Smooth muscle cell (in vitro differentiated cells): ENCODE data around the gene PELI3. TPM values are rescaled to one million over a fixed set of nuclear protein-coding genes. Genes with fewer than 3 reads are reported as not detected.

Experiments used
- DNase-seq: peaks from one replicate; lab custom pipeline; 2025; ENCODE audit not compliant: unreplicated experiment; lab: John Stamatoyannopoulos, UW
- H2AFZ ChIP-seq: fragments of 200-600 bp; sonication (generic); 2 replicates; pipeline ENCODE4 v1.6.0; 2016; ENCODE audit warnings: antibody characterized with exemption, low read depth, mild to moderate bottlenecking
- H3F3A ChIP-seq: fragments of 200-600 bp; sonication (generic); 2 replicates; pipeline ENCODE4 v1.6.0; 2017; ENCODE audit warnings: antibody characterized with exemption, low read depth
- H3K27ac ChIP-seq: fragments of 200-600 bp; sonication (generic); 2 replicates; pipeline ENCODE4 v1.5.1; 2016; ENCODE audit warnings: low read depth, mild to moderate bottlenecking
- H3K27me3 ChIP-seq: fragments of 200-600 bp; sonication (generic); 2 replicates; pipeline ENCODE4 v1.6.1; 2016; ENCODE audit warnings: low read depth, mild to moderate bottlenecking
- H3K36me3 ChIP-seq: fragments of 200-600 bp; sonication (generic); 2 replicates; pipeline ENCODE4 v1.5.1; 2016; ENCODE audit warnings: low read depth
- H3K4me1 ChIP-seq: fragments of 200-600 bp; sonication (generic); 2 replicates; pipeline ENCODE4 v1.5.1; 2016; ENCODE audit warnings: low read depth
- H3K4me2 ChIP-seq: fragments of 200-600 bp; sonication (generic); 2 replicates; pipeline ENCODE4 v1.6.0; 2016; ENCODE audit warnings: mild to moderate bottlenecking
- H3K4me3 ChIP-seq: fragments of 200-600 bp; sonication (generic); 2 replicates; pipeline ENCODE4 v1.5.1; 2016; ENCODE audit warnings: mild to moderate bottlenecking
- H3K79me2 ChIP-seq: fragments of 200-600 bp; sonication (generic); 2 replicates; pipeline ENCODE4 v1.6.0; 2016; ENCODE audit warnings: low read depth, mild to moderate bottlenecking
- H3K9ac ChIP-seq: fragments of 200-600 bp; sonication (generic); 2 replicates; pipeline ENCODE4 v1.6.0; 2016; ENCODE audit warnings: low read depth
- H3K9me3 ChIP-seq: fragments of 200-600 bp; sonication (generic); replicated peaks from 2 replicates; pipeline ENCODE4 v1.5.1; 2016; ENCODE audit warnings: low read depth
- H4K20me1 ChIP-seq: fragments of 200-600 bp; sonication (generic); 2 replicates; pipeline ENCODE4 v1.6.0; 2016; ENCODE audit warnings: low read depth
- CTCF ChIP-seq: fragments of 200-600 bp; sonication (generic); IDR thresholded peaks from 2 replicates; pipeline ENCODE4 v1.5.1; 2017; ENCODE audit warnings: borderline replicate concordance, mild to moderate bottlenecking, antibody characterized with exemption; ENCODE audit not compliant: insufficient read depth, poor library complexity, severe bottlenecking
- WGBS: methylation state at CpG from one replicate; pipeline ENCODE4 v1.1.7; 2016; ENCODE audit warnings: low lambda C conversion rate; 5-methylcytosine and 5-hydroxymethylcytosine counted together
- polyA plus RNA-seq: library from polyadenylated mRNA; unstranded; fragments of >200 nt; fragmentation: Nextera tagmentation; extraction: Ambion mirVana; gene quantifications from 2 replicates; pipeline ENCODE4 v1.2.1, GENCODE V29; 2016
- total RNA-seq: library from RNA; depleted of rRNA; stranded (reverse); fragments of >200 nt; gene quantifications from 2 replicates; pipeline ENCODE4 v1.2.3, GENCODE V29; 2014

The PELI3 gene
- total and polyA plus RNA-seq, 2 experiments from 2014 or later, result 2.1 to 9.4 TPM

DNA sequence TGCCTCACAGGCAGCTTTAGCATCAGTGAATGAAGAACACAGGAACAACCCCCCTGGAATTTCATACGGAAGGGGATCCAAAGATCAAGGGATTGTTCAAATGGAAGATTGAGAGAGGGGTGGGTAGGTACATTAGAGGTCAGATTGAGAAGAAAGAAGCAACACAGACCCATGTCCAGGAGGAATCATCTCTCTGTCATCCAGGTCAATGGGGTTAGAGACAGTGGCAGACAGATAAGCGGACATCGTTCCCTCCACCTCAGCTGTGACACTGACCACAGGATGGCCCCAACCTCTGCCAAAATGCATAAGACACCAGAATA is 47.8 kb upstream of the PELI3 start:
- Histone ChIP-seq H3K27ac (no peak overlapping the region), H4K20me1 (peaks cover 66% of the 10 kb centered on the region), H2AFZ (no peak overlapping the region), H3F3A (peaks cover 11% of the 10 kb centered on the region), H3K9ac (no peak overlapping the region), H3K4me2 (no peak overlapping the region), H3K27me3 (peaks cover 22% of the 10 kb centered on the region), H3K4me3 (no peak overlapping the region), H3K4me1 (peaks cover 12% of the 10 kb centered on the region), H3K36me3 (no peaks in the 10 kb centered on the region), H3K9me3 (no peaks in the 10 kb centered on the region), H3K79me2 (no peaks in the 10 kb centered on the region)
- WGBS, result 61% methylated on average over 3 of the region's 3 CpGs
- TF ChIP-seq CTCF, result no peak
- DNase-seq, result no peak

DNA sequence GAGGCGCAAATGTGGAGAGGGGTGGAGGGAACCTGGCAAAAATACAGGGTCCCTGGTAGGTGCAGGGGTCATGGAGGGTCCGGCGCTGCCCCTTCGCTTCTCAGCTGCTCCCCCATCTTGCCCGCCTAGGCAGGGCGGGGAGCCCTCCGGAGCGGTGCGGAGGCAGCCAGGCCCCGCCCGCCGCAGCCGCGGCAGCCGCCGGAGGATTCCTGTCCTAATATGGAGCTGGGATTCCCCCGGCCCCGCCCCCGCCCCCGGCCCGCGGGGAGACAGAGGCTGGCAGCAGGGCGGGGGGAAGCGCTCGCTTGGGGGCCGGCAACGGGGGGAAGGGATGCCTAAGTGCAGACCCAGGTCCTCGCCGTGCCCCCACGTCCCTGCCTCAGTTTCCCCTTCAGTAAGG is 46.9 kb upstream of the PELI3 start:
- Histone ChIP-seq H3F3A (peaks cover 11% of the 10 kb centered on the region), H3K4me1 (peaks cover 12% of the 10 kb centered on the region), H3K79me2 (no peaks in the 10 kb centered on the region), H2AFZ (no peak overlapping the region), H4K20me1 (peaks cover 69% of the 10 kb centered on the region), H3K27me3 (peaks cover 22% of the 10 kb centered on the region), H3K9ac (no peak overlapping the region), H3K9me3 (no peaks in the 10 kb centered on the region), H3K27ac (no peak overlapping the region), H3K36me3 (no peaks in the 10 kb centered on the region), H3K4me2 (no peak overlapping the region), H3K4me3 (no peak overlapping the region)
- 8% methylated on average over 8 of the region's 30 CpGs for WGBS
- TF ChIP-seq CTCF, result no peak
- DNase-seq, result no peak

DNA sequence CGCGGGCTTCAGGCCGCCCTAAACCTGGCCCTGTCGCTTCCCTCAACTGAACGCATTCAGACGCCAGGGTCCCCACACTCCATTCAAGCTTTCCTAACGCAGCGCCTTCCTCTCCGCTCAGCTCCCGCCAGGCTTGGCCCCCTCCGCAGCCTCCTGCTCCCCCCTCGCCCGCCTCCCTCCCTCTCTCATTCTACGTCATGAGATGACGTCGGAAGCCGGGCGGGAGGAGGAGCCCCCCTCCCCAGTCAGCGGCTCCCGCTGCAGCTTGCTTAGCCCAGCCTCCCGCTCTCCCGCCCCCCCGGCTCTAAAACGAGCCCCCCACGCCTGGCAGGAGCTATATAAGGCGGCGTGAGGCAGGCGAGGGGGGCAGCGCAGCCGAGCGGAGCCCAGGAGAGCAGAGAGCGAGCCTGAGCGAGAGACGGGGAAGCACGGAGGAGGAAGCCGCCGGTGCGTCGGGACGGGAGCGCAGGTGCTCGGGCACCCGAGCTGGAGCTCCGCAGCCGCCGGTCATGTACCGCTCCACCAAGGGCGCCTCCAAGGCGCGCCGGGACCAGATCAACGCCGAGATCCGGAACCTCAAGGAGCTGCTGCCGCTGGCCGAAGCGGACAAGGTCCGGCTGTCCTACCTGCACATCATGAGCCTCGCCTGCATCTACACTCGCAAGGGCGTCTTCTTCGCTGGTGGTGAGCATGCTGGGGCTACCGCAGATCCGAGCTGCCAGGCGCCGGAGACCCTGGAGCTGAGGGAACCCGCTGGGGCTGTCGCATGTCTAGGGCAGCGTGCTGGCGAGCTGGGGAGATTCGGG is 45.8 kb upstream of the PELI3 start, which contains the start of gene NPAS4:
NPAS4 (plus strand) TSS at position 365 of the 806 bp plus-strand sequence; CDS start at position 510, 145 bp downstream.
- peaks cover 69% of the 10 kb centered on the region for H4K20me1 ChIP-seq
- H3K4me2 ChIP-seq, result no peak within 1 kb of the TSS
- DNase-seq, result no peak
- WGBS, result 5% methylated on average over 52 of the region's 71 CpGs
- no peak within 1 kb of the TSS for H2AFZ ChIP-seq
- H3K4me1 ChIP-seq, result peaks cover 12% of the 10 kb centered on the region
- H3K9me3 ChIP-seq, result no peaks in the 10 kb centered on the region
- H3K4me3 ChIP-seq, result no peak within 1 kb of the TSS
- H3K27me3 ChIP-seq, result peaks cover 22% of the 10 kb centered on the region
- H3K36me3 ChIP-seq, result no peaks in the 10 kb centered on the region
- H3K27ac ChIP-seq, result no peak within 1 kb of the TSS
- no peaks in the 10 kb centered on the region for H3K79me2 ChIP-seq
- TF ChIP-seq CTCF, result no peak
- no peak within 1 kb of the TSS for H3K9ac ChIP-seq
- peaks cover 11% of the 10 kb centered on the region for H3F3A ChIP-seq
